Measurements from ENCODE around the gene KMT2B.
"Not testable (repeated sequence)": the region's sequence is repeated elsewhere in the genome, so short reads cannot be mapped to it uniquely, and the experiment has no call there.

KMT2B gene

GRCh38 chr19:35717665-35718344, at the start of gene KMT2B:
TSS of gene KMT2B (plus strand) at chr19:35718003. CDS start at chr19:35718019, 16 bp downstream.
- no peak for DNase-seq

GRCh38 chr19:35669566-35669965, 48.2 kb upstream of the KMT2B start:
- DNase-seq: no peak

GRCh38 chr19:35669974-35670373, 47.8 kb upstream of the KMT2B start:
- no peak for DNase-seq

GRCh38 chr19:35670686-35671085, 47.1 kb upstream of the KMT2B start:
- no peak for DNase-seq

GRCh38 chr19:35671818-35672217, 46.0 kb upstream of the KMT2B start:
- no peak for DNase-seq

- DNase-seq: peak; percentile 30
Observed at GRCh38 chr19:35673121-35673804, 44.5 kb upstream of the KMT2B start.

GRCh38 chr19:35675589-35676140, 42.1 kb upstream of the KMT2B start:
- DNase-seq: no peak

GRCh38 chr19:35689836-35690235, 28.0 kb upstream of the KMT2B start:
- DNase-seq: no peak

- not testable (repeated sequence) for DNase-seq
Observed at GRCh38 chr19:35691106-35691505, 26.7 kb upstream of the KMT2B start.

- no peak for DNase-seq
Observed at GRCh38 chr19:35692010-35692409, 25.8 kb upstream of the KMT2B start.

- no peak for DNase-seq
Observed at GRCh38 chr19:35693422-35693821, 24.4 kb upstream of the KMT2B start.

GRCh38 chr19:35693835-35694599, 23.8 kb upstream of the KMT2B start:
- peak; percentile 89 for DNase-seq

GRCh38 chr19:35695895-35696422, 21.8 kb upstream of the KMT2B start:
- no peak for DNase-seq

GRCh38 chr19:35696835-35697234, 21.0 kb upstream of the KMT2B start:
- DNase-seq: no peak

GRCh38 chr19:35702223-35703012, 15.4 kb upstream of the KMT2B start:
- DNase-seq: peak; percentile 94

- DNase-seq: no peak
Observed at GRCh38 chr19:35703343-35703742, 14.5 kb upstream of the KMT2B start.

- no peak for DNase-seq
Observed at GRCh38 chr19:35704218-35704617, 13.6 kb upstream of the KMT2B start, which contains the start of gene ZBTB32. TSS of gene ZBTB32 (plus strand) at chr19:35704558. CDS start at chr19:35714627, 10,069 bp downstream.

GRCh38 chr19:35708391-35708790, 9.4 kb upstream of the KMT2B start:
- no peak for DNase-seq

- DNase-seq: peak; percentile 50
Observed at GRCh38 chr19:35710784-35711723, 6.7 kb upstream of the KMT2B start.

GRCh38 chr19:35712567-35713505, 5.0 kb upstream of the KMT2B start:
- peak; percentile 51 for DNase-seq

Measured in activated naive CD4-positive, alpha-beta T cell treated with anti-CD3 and anti-CD28 coated beads, Interleukin-2, amount 50 U/mL, for 16 hours (primary cell).